Measurements from ENCODE around the gene UNC13B. TPM values are rescaled to one million over a fixed set of nuclear protein-coding genes. Genes with fewer than 3 reads are reported as not detected.

UNC13B gene
- polyA plus RNA-seq, 1 experiment, result 13.2 TPM

DNA sequence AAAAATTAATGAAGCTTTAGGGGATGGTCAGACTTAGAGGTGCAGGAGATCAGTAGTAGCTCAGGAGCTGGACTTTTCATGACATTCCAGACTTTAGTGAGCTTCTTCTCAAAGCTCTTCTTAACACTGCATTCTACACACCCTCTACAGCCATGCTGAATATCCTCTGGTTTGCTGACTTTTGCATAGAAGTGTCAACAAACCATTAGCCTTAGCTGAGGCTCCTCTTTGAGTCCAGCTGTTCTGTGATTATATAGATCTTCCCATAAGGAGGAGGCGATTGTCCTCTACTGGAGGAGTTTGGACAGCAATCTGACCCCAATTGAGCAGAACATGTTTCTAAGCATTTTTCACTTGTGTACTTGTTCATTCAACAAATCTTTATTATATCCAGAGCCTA is 253.1 kb downstream of the UNC13B start:
- TF ChIP-seq, protein P1, sequence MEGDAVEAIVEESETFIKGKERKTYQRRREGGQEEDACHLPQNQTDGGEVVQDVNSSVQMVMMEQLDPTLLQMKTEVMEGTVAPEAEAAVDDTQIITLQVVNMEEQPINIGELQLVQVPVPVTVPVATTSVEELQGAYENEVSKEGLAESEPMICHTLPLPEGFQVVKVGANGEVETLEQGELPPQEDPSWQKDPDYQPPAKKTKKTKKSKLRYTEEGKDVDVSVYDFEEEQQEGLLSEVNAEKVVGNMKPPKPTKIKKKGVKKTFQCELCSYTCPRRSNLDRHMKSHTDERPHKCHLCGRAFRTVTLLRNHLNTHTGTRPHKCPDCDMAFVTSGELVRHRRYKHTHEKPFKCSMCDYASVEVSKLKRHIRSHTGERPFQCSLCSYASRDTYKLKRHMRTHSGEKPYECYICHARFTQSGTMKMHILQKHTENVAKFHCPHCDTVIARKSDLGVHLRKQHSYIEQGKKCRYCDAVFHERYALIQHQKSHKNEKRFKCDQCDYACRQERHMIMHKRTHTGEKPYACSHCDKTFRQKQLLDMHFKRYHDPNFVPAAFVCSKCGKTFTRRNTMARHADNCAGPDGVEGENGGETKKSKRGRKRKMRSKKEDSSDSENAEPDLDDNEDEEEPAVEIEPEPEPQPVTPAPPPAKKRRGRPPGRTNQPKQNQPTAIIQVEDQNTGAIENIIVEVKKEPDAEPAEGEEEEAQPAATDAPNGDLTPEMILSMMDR (IDR thresholded peaks at IDR 0.05; ENCODE audit: insufficient read depth, low read depth, low read length), result no peak
- no peak for DNase-seq (ENCODE audit: low read depth)
- no peaks in the 10 kb centered on the region for H3K36me3 ChIP-seq (ENCODE audit: control insufficient read depth, insufficient read depth, low read length)
- H3K4me3 ChIP-seq (ENCODE audit: low read depth, low read length), result no peak overlapping the region
- POLR2A ChIA-PET, result no interaction called here
- CTCF ChIA-PET, result interaction anchor here (1.0 kb wide), 1 partner anchor 10 kb away, joined by 5 read pairs; no protein-coding TSS in a partner anchor
- H3K27me3 ChIP-seq (ENCODE audit: control insufficient read depth, insufficient read depth, low read length), result no peaks in the 10 kb centered on the region; the same call in 1 of the 2 replicates

DNA sequence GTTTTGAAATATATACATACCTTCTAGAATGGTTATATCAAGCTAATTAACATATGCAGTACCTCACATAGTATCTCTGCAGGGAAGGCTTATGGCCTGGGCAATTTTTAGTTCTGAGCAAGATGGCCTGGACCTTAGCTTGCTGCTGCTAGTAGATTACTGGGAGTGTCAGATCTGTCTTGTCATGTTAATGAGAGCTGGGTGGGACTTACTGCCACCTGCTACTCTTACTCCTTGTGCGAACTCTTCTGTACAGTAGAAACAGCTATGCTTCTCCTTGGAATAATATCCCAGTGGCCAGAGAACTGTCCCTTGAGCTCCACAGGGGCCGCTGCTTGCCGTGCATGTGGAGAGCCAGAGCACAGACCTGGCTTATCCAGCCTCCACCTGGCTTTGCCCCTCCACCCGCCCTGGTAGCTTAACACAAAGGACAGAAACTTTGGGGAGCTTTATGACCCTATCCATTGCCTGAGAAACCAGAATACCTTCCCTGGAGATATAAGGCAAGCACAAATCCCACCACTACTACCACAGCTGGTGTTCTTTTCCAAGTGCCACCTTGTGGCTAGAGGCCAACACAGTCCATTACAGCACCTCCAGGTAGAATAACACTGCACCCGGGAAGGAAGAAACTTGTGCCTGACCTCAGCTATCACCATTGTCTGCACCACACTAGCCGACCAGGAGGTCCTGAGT is 253.7 kb downstream of the UNC13B start:
- TF ChIP-seq, protein P1 (IDR thresholded peaks at IDR 0.05; ENCODE audit: insufficient read depth, low read depth, low read length), result no peak
- ChIA-PET POLR2A (no interaction called here), CTCF (interaction anchor here (0.6 to 1.2 kb wide), 3 partner anchors 10 to 157 kb away, joined by 3 to 5 read pairs (median 3); no protein-coding TSS in a partner anchor)
- no peaks in the 10 kb centered on the region for H3K36me3 ChIP-seq (ENCODE audit: control insufficient read depth, insufficient read depth, low read length)
- no peak overlapping the region for H3K4me3 ChIP-seq (ENCODE audit: low read depth, low read length)
- DNase-seq (ENCODE audit: low read depth), result no peak
- H3K27me3 ChIP-seq (ENCODE audit: control insufficient read depth, insufficient read depth, low read length), result no peaks in the 10 kb centered on the region; the same call in 1 of the 2 replicates

DNA sequence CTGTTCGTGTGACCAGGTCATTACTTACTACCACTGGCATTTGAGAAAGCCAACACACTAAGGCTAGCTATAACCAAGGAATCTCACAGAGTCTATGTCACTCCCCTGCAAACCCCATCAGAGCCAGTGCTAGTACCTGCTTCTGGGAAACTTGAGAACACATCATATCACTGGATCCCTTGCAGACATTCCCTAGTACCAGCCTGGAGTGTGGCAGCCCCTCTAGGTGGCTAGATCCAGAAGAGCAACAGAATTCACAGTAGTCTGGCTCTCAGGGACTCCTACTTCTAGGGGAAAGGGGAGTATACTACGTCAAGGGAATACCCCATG is 254.3 kb downstream of the UNC13B start:
- DNase-seq (ENCODE audit: low read depth), result no peak
- Histone ChIP-seq H3K36me3 (ENCODE audit: control insufficient read depth, insufficient read depth, low read length) (no peaks in the 10 kb centered on the region), H3K4me3 (ENCODE audit: low read depth, low read length) (no peak overlapping the region), H3K27me3 (ENCODE audit: control insufficient read depth, insufficient read depth, low read length) (peaks cover 1% of the 10 kb centered on the region; the same call in 1 of the 2 replicates)
- POLR2A ChIA-PET, result no interaction called here
- TF ChIP-seq, protein P1 (IDR thresholded peaks at IDR 0.05; ENCODE audit: insufficient read depth, low read depth, low read length), result no peak
- CTCF ChIA-PET, result interaction anchor here (1.2 kb wide), 1 partner anchor 60 kb away, joined by 3 read pairs; no protein-coding TSS in a partner anchor

DNA sequence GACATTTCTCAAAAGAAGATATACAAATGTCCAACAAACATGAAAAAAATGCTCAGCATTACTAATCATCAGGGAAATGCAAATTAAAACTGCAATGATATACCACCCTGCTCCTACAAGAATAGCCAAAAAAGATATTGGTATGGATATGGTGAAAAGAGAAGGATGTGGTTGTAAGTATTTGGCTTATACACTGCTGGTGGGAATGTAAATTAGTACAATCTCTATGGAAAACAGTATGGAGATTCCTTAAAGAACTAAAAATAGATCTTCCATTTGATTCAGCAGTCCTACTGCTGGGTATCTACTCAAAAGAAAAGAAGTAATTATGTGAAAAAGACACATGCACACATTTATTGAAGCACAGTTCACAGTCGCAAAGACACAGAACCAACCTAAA is 260.5 kb downstream of the UNC13B start:
- Histone ChIP-seq H3K4me3 (ENCODE audit: low read depth, low read length) (no peak overlapping the region), H3K36me3 (ENCODE audit: control insufficient read depth, insufficient read depth, low read length) (no peaks in the 10 kb centered on the region), H3K27me3 (ENCODE audit: control insufficient read depth, insufficient read depth, low read length) (peaks cover 1% of the 10 kb centered on the region; the same call in 1 of the 2 replicates)
- POLR2A ChIA-PET, result no interaction called here
- CTCF ChIA-PET, result no interaction called here
- DNase-seq (ENCODE audit: low read depth), result no peak
- TF ChIP-seq, protein P1 (IDR thresholded peaks at IDR 0.05; ENCODE audit: insufficient read depth, low read depth, low read length), result no peak

- no peak for DNase-seq (ENCODE audit: low read depth)
- TF ChIP-seq, protein P1 (IDR thresholded peaks at IDR 0.05; ENCODE audit: insufficient read depth, low read depth, low read length), result no peak
- Histone ChIP-seq H3K4me3 (ENCODE audit: low read depth, low read length) (no peak overlapping the region), H3K36me3 (ENCODE audit: control insufficient read depth, insufficient read depth, low read length) (no peaks in the 10 kb centered on the region), H3K27me3 (ENCODE audit: control insufficient read depth, insufficient read depth, low read length) (peaks cover 2% of the 10 kb centered on the region; the same call in 1 of the 2 replicates)
- ChIA-PET POLR2A (no interaction called here), CTCF (no interaction called here)
Observed at GRCh38 chr9:35422753-35423152, 260.9 kb downstream of the UNC13B start.

Measured in BJ (cell line).